ENCODE data around the gene BTBD2. TPM values are rescaled to one million over a fixed set of nuclear protein-coding genes. Genes with fewer than 3 reads are reported as not detected.
A peak's percentile ranks its signal among the peaks of the same experiment; 100 is the strongest.

BTBD2 gene
- total and polyA plus RNA-seq, 10 of the 15 experiments (the other 5 are each of a cell fraction or from before 2014, with no cell fraction given), result 0.13 to 66.2 (median 10.4) TPM

- TF ChIP-seq USF2 (IDR thresholded peaks at IDR 0.05; ENCODE audit: borderline replicate concordance, low read depth, low read length), result no peak
- peak; percentile 77 for TF ChIP-seq BCLAF1 (IDR thresholded peaks at IDR 0.05)
- no peak for TF ChIP-seq FOS (IDR thresholded peaks at IDR 0.05; ENCODE audit: borderline replicate concordance, extremely low read depth, insufficient read length)
- peak; percentile 74 for TF ChIP-seq SP1 (IDR thresholded peaks at IDR 0.05; ENCODE audit: low read depth, low read length)
- TF ChIP-seq SIX5 (IDR thresholded peaks at IDR 0.05; ENCODE audit: low read depth, low read length, severe bottlenecking), result no peak
- TF ChIP-seq CEBPZ (IDR thresholded peaks at IDR 0.05; ENCODE audit: low read depth, low read length), result no peak
- no peak for TF ChIP-seq ZNF384 (IDR thresholded peaks at IDR 0.05; ENCODE audit: borderline replicate concordance, low read depth, low read length)
- no peak for TF ChIP-seq ATF3 (IDR thresholded peaks at IDR 0.05; ENCODE audit: borderline replicate concordance, extremely low read depth, low read depth, low read length)
- peak; percentile 100 for TF ChIP-seq LARP7 (IDR thresholded peaks at IDR 0.05)
- TF ChIP-seq GATAD2B (conservative IDR thresholded peaks at IDR 0.05; ENCODE audit: low read depth), result peak; percentile 72; the same call in 1 of the 2 replicates
- TF ChIP-seq KLF5 (IDR thresholded peaks at IDR 0.05; ENCODE audit: partially characterized antibody), result peak; percentile 37
- TF ChIP-seq ZNF592 (IDR thresholded peaks at IDR 0.05), result 0 out of 2 replicates have a peak, but pooled peaks have one; percentile 47
- TF ChIP-seq ELK1 (IDR thresholded peaks at IDR 0.05; ENCODE audit: low read depth, low read length), result no peak
Observed at GRCh38 chr19:2050991-2051772, 35.7 kb upstream of the BTBD2 start, which contains the start of gene MKNK2 (continued).
